Sigmoid colon (tissue), 3 donors: ENCODE measurements around the gene SLC36A1.

Experiments used
- CTCF ChIP-seq, 4 experiments: fragments of 450-650 bp in 3 of 4; fragments of 200-600 bp in 1 of 4; IDR thresholded peaks; one replicate each; pipeline ENCODE4 v1.5.1; 2016 to 2019; ENCODE audit warnings: antibody characterized with exemption in 4 of 4, mild to moderate bottlenecking in 3 of 4, moderate library complexity in 2 of 4
- POLR2A ChIP-seq, 2 donors: fragments of 450-650 bp; IDR thresholded peaks; one replicate each; pipeline ENCODE4 v1.6.1; 2016; ENCODE audit warnings: antibody characterized with exemption in 2 of 2, mild to moderate bottlenecking in 2 of 2, moderate library complexity in 2 of 2

DNA sequence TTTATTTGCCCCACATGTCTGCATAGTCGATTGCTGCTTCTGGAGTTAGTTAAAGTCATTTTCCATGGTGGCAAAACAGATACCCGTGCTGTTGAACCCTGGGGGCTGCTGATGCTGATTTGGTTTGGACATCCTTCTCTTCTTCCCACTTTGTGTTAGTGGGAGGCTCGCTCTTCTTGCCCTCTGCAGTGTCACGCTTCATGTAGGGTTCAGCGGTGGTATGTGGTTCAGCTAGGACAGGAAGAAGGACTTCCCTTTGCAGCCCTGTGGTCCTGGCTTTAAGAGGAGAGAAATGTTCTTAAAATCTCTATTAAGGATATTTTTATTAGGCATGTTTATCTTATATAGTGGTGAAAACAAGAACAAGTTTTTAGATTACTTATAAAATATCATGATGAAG lies 36.2 kb downstream of the SLC36A1 start:
- TF ChIP-seq POLR2A (IDR thresholded peaks at IDR 0.05) (no peak), CTCF (IDR thresholded peaks at IDR 0.05) (no peak)
